Vagina (tissue), 2 donors: ENCODE measurements around the gene FAM117A. TPM values are rescaled to one million over a fixed set of nuclear protein-coding genes. Genes with fewer than 3 reads are reported as not detected.

Experiments used
- DNase-seq, 2 donors: peaks; one replicate each; pipeline ENCODE4 v3.0.0-alpha.2; 2017; ENCODE audit errors: extremely low spot score in 2 of 2
- H3K27ac ChIP-seq: fragments of 200-600 bp; sonication (generic); one replicate; pipeline ENCODE4 v1.5.1; 2019
- H3K27me3 ChIP-seq: fragments of 200-600 bp; sonication (generic); one replicate; pipeline ENCODE4 v1.5.1; 2019
- H3K36me3 ChIP-seq, 2 donors: fragments of 200-600 bp; sonication (generic); one replicate each; pipeline ENCODE4 v1.5.1; 2017 to 2019
- H3K4me1 ChIP-seq: fragments of 200-600 bp; sonication (generic); one replicate; pipeline ENCODE4 v1.5.1; 2019
- H3K4me3 ChIP-seq, 2 donors: fragments of 200-600 bp; sonication (generic); 1 replicate in 1 of 2; 2 replicates in 1 of 2; pipeline ENCODE4 v1.5.1; 2016 to 2019
- H3K9me3 ChIP-seq: fragments of 200-600 bp; sonication (generic); one replicate; pipeline ENCODE4 v1.5.1; 2019
- CTCF ChIP-seq, 3 experiments: fragments of 450-650 bp in 2 of 3; fragments of 200-600 bp in 1 of 3; sonication (generic) in 1 of 3; IDR thresholded peaks; one replicate each; pipeline ENCODE4 v1.5.1; 2017 to 2019; ENCODE audit warnings: antibody characterized with exemption in 3 of 3, mild to moderate bottlenecking in 2 of 3, moderate library complexity in 2 of 3
- POLR2A ChIP-seq, 2 donors: fragments of 450-650 bp; IDR thresholded peaks; one replicate each; pipeline ENCODE4 v1.6.1; 2017; ENCODE audit warnings: antibody characterized with exemption in 2 of 2, mild to moderate bottlenecking in 2 of 2, moderate library complexity in 2 of 2
- POLR2AphosphoS5 ChIP-seq, 2 donors: sonication (generic); formaldehyde crosslinking; IDR thresholded peaks; one replicate each; pipeline ENCODE4 v1.9.0; 2017; ENCODE audit warnings: antibody characterized with exemption in 2 of 2, mild to moderate bottlenecking in 2 of 2, low read depth in 1 of 2; ENCODE audit not compliant: insufficient read depth in 1 of 2
- intact Hi-C: fragments of 100-400 bp; cut with DNase I; formaldehyde crosslinking; loops from one replicate; pipeline ENCODE4 v1.15.1; 2023
- total RNA-seq: library from RNA; depleted of rRNA; stranded (reverse); fragments of >200 nt; gene quantifications from one replicate; pipeline ENCODE4 v1.2.3, GENCODE V29; 2016

Gene FAM117A
- total RNA-seq, 1 donor from 2014 or later, result 15.7 TPM

DNA sequence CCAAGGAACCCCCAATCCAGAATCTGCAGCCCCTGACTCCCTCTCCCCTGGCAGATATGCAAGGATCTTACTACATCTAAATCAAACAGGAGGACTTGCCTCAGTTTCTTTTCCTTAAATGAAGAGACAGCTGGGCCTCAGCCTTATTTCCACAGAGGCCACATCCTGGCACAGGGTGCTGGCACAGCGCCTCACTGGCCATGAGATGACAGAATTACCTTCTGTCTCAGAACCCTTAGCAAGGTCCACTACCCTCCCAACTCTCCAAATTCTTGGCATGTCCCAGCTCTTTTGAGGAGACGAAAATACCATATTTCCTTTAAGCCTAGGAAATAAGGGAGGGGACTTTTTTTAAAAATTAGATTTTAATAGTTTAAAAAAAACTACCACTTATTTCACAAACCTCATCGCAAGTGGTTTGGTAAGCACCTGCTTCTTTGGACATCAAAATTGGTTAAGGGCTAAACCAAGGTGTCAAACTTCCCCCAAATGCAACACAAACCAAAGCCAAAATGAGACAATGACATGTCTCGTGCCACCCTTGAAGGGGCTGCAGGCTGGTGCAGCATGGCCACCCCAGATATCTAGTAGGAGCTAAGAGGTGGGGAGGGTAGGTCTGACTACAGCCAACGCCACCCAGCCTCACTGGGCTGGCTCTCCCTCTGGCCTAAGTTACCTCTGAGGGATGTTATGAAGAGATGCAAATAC lies 25.3 kb downstream of the FAM117A start:
- Histone ChIP-seq H3K36me3 (no peaks in the 10 kb centered on the region), H3K27me3 (no peaks in the 10 kb centered on the region), H3K9me3 (no peaks in the 10 kb centered on the region), H3K4me3 (no peak overlapping the region), H3K4me1 (peaks cover 49% of the 10 kb centered on the region), H3K27ac (peak overlapping the region; percentile 80)
- TF ChIP-seq CTCF (IDR thresholded peaks at IDR 0.05) (no peak), POLR2A (IDR thresholded peaks at IDR 0.05) (no peak)
- no peak for DNase-seq
- intact Hi-C loops, result no loop called here

DNA sequence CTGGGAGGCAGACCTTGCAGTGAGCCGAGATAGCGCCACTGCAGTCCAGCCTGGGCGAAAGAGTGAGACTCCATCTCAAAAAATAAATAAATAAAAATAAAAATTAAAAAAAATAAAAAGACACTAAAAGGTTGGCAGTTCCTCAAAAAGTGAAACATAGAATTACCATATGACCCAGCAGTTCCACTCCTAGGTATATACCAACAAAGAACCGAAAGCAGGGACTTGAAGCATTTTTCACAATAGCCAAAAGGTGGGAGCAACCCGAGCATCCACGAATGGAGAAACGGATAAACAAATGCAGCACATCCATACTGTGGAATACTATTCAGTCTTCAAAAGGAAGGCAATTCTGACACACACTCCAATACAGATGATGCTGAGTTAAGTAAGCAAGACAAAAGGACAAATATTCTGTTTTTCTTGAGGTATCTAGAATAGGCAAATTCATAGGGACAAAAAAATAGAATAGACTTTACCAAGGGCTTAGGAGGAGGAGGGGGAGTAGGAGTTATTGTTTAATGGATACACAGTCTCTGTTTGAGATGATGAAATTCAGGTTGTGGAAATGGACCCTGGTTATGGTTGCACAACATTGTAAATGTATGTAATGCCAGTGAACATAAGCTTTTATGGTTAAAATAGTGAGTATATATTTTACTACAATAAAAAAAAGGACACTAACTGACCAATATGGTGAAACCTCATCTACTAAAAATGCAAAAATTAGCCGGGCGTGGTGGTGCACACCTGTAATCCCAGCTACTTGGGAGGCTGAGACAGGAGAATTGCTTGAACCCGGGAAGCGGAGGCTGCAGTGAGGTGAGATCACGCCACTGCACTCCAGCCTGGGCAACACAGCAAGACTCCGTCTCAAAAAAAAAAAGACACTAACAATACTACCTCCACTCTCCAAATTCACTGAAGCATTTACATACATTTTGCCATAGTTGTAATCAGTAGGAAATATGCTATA lies 29.1 kb downstream of the FAM117A start:
- no peak for TF ChIP-seq POLR2A (IDR thresholded peaks at IDR 0.05)
- no peak for TF ChIP-seq POLR2AphosphoS5 (IDR thresholded peaks at IDR 0.05; ENCODE audit: insufficient read depth in 1 of 2, low read depth in 1 of 2)
- TF ChIP-seq CTCF (IDR thresholded peaks at IDR 0.05), result no peak
- Histone ChIP-seq H3K27me3 (no peaks in the 10 kb centered on the region), H3K4me1 (peaks cover 44% of the 10 kb centered on the region), H3K27ac (no peak overlapping the region), H3K4me3 (no peak overlapping the region), H3K36me3 (no peaks in the 10 kb centered on the region), H3K9me3 (no peaks in the 10 kb centered on the region)
- intact Hi-C loops, result no loop called here
- no peak for DNase-seq

DNA sequence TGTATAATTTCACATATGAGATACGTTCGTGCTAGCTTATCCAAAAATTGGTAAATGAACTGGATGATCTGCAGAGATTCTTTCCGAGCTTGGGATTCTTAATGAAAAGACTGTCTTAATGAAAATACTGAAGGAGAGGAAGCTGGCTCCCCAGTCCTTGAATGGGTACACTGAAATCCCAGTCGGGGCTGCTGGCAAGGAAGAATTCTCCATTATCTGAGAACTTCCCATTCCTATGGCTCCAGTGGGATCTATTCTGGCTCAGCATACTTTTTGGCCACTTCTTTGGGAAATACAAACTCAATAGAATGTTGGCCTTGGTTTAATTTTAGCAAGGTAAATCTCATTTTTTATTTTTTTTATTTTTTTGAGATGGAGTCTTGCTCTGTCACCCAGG lies 32.5 kb downstream of the FAM117A start:
- no peaks in the 10 kb centered on the region for H3K36me3 ChIP-seq
- intact Hi-C loops, result no loop called here
- H3K27ac ChIP-seq, result no peak overlapping the region
- DNase-seq, result no peak
- no peaks in the 10 kb centered on the region for H3K9me3 ChIP-seq
- no peak overlapping the region for H3K4me3 ChIP-seq
- no peaks in the 10 kb centered on the region for H3K27me3 ChIP-seq
- no peak for TF ChIP-seq POLR2AphosphoS5 (IDR thresholded peaks at IDR 0.05; ENCODE audit: insufficient read depth in 1 of 2, low read depth in 1 of 2)
- TF ChIP-seq POLR2A (IDR thresholded peaks at IDR 0.05), result no peak
- no peak for TF ChIP-seq CTCF (IDR thresholded peaks at IDR 0.05)
- peaks cover 51% of the 10 kb centered on the region for H3K4me1 ChIP-seq

DNA sequence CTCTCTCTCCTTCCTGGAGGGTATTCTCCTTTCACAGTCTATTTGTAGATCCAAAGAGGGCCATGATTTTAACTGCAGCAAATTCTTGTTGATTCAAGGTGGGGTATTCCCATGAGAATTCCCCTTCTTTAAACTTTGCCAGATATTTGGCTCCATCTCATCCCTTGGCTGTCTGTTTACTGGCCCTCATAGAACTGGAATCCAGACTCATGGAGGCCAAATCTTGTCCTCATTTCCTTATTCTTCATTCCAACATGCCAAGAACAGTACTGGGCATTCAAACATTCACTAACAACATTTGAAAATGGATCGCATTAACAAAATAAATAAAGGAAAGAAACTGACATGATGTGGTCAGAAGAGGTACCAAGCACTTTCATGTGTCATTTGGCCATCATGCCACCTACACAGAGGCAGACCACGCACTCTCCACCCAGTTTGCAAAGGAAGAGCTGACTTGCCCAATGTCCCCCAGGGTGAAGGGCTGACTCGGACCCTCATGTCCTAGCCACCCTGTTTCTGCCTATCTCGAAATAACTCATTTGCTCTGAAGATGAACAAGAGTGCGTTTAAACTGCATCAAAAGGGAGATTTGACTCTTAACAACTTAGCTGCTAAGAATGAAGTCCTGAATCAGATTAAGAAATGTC lies 33.0 kb downstream of the FAM117A start:
- H3K4me1 ChIP-seq, result peaks cover 51% of the 10 kb centered on the region
- H3K4me3 ChIP-seq, result no peak overlapping the region
- TF ChIP-seq POLR2AphosphoS5 (IDR thresholded peaks at IDR 0.05; ENCODE audit: insufficient read depth in 1 of 2, low read depth in 1 of 2), result no peak
- TF ChIP-seq CTCF (IDR thresholded peaks at IDR 0.05), result no peak
- TF ChIP-seq POLR2A (IDR thresholded peaks at IDR 0.05), result no peak
- DNase-seq, result no peak
- intact Hi-C loops, result no loop called here
- no peaks in the 10 kb centered on the region for H3K9me3 ChIP-seq
- no peaks in the 10 kb centered on the region for H3K36me3 ChIP-seq
- peak overlapping the region; percentile 17 for H3K27ac ChIP-seq
- H3K27me3 ChIP-seq, result no peaks in the 10 kb centered on the region
